ENCODE measurements around the gene MCEE. TPM values are rescaled to one million over a fixed set of nuclear protein-coding genes. Genes with fewer than 3 reads are reported as not detected.
"Not testable (repeated sequence)": the region's sequence is repeated elsewhere in the genome, so short reads cannot be mapped to it uniquely, and the experiment has no call there.

Gene MCEE
- total RNA-seq, 3 donors from 2014 or later: 16.0 to 33.8 (median 27.5) TPM

DNA sequence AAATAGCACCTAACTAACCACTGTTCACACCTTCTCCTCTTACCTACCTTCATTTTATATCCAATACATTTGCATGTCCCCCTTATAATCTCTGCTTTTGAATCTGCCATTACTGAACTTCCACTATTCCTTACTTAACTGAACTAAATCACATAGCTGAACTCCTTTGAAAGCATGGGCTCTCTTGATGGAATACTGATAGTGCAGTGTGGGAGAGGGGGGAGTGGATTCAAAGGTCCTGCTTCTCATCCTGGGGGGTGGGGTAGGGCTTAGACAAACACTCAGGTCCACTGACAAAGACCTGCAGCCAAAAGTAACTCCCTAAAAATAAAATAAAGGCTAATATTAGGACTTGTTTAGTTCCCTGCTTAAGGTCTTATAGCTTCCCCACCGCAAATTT lies 8.6 kb downstream of the MCEE start:
- H3K9me3 ChIP-seq: no peaks in the 10 kb centered on the region
- H3K27me3 ChIP-seq: no peaks in the 10 kb centered on the region
- TF ChIP-seq POLR2A (IDR thresholded peaks at IDR 0.05) (no peak), POLR2AphosphoS5 (IDR thresholded peaks at IDR 0.05) (no peak)
- TF ChIP-seq, protein P1, sequence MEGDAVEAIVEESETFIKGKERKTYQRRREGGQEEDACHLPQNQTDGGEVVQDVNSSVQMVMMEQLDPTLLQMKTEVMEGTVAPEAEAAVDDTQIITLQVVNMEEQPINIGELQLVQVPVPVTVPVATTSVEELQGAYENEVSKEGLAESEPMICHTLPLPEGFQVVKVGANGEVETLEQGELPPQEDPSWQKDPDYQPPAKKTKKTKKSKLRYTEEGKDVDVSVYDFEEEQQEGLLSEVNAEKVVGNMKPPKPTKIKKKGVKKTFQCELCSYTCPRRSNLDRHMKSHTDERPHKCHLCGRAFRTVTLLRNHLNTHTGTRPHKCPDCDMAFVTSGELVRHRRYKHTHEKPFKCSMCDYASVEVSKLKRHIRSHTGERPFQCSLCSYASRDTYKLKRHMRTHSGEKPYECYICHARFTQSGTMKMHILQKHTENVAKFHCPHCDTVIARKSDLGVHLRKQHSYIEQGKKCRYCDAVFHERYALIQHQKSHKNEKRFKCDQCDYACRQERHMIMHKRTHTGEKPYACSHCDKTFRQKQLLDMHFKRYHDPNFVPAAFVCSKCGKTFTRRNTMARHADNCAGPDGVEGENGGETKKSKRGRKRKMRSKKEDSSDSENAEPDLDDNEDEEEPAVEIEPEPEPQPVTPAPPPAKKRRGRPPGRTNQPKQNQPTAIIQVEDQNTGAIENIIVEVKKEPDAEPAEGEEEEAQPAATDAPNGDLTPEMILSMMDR (IDR thresholded peaks at IDR 0.05): no peak
- no peak overlapping the region for H3K27ac ChIP-seq
- intact Hi-C loops (cut with DNase I; ENCODE audit: low total_unique reads): no loop called here
- peaks cover 5% of the 10 kb centered on the region for H3K36me3 ChIP-seq
- no peak for DNase-seq (ENCODE audit: low spot score in 2 of 2)
- H3K4me3 ChIP-seq: no peak overlapping the region
- H3K4me1 ChIP-seq: peaks cover 0 to 3% of the 10 kb centered on the region in 2 donors

DNA sequence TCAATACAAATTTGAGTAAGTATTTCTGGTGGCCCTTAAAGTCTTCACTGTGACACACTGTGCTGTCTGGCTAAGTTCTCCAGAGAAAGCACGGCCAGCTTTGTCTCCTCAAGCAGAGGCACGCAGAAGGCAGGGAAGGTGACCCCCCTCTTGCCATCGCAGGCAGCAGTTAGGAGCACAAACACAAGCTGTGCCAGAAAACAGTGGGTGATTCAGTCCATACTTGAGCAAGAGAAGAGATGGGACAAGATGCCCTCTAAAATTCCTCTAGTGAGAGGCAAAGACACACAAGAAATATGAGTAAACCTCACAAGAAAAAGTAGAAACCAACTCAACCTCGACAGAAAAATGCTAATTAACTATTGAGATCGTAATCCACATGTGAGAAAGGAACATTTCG lies 9.8 kb downstream of the MCEE start:
- H3K27ac ChIP-seq: no peak overlapping the region
- peaks cover 0 to 3% of the 10 kb centered on the region in 2 donors for H3K4me1 ChIP-seq
- no peaks in the 10 kb centered on the region for H3K9me3 ChIP-seq
- TF ChIP-seq POLR2AphosphoS5 (IDR thresholded peaks at IDR 0.05): no peak
- no peak for TF ChIP-seq POLR2A (IDR thresholded peaks at IDR 0.05)
- TF ChIP-seq, protein P1 (IDR thresholded peaks at IDR 0.05): no peak
- DNase-seq (ENCODE audit: low spot score in 2 of 2): no peak
- H3K4me3 ChIP-seq: no peak overlapping the region
- peaks cover 5% of the 10 kb centered on the region for H3K36me3 ChIP-seq
- intact Hi-C loops (cut with DNase I; ENCODE audit: low total_unique reads): no loop called here
- no peaks in the 10 kb centered on the region for H3K27me3 ChIP-seq

DNA sequence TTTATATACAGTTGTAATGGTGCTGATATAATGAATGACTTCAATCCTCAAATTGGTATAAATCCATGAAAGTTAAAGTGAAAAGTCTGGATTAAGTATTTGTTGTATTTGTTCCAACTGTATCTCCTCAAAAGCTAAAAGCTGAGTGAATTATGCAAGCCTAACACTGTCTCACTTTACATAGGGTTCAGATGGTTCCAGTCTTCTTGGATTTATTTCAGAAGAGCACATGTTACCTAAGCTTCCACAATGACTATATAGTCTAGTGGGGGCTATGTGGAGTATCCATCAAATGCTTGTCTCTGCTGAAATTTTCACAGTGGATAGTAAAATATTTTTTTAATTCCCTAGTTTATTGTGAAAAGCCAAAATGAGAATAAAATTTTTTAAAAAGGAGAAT lies 13.0 kb downstream of the MCEE start:
- Histone ChIP-seq H3K27ac (no peak overlapping the region), H3K36me3 (no peaks in the 10 kb centered on the region), H3K4me3 (no peak overlapping the region), H3K27me3 (no peaks in the 10 kb centered on the region), H3K9me3 (no peaks in the 10 kb centered on the region), H3K4me1 (peaks cover 0 to 3% of the 10 kb centered on the region in 2 donors)
- TF ChIP-seq POLR2AphosphoS5 (IDR thresholded peaks at IDR 0.05): no peak
- TF ChIP-seq, protein P1 (IDR thresholded peaks at IDR 0.05): no peak
- TF ChIP-seq POLR2A (IDR thresholded peaks at IDR 0.05): no peak
- DNase-seq (ENCODE audit: low spot score in 2 of 2): no peak
- intact Hi-C loops (cut with DNase I; ENCODE audit: low total_unique reads): no loop called here

DNA sequence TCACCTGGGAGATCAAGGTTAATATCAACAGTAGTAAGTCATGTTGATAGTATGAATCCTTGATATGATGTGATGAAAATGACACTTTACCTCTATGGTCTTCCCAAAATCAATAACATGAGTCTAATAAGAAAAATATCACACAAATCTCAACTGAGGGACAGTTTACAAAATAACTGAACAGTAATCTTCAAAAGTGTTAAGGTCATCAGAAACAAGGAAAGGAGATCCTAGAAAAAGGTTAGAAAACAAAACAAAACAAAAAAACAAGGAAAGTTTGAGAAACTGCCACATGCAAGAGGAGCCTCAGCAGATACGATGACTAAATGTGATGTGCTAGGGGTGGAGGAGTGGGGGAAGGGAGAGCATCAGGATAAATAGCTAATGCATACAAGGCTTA lies 16.2 kb downstream of the MCEE start:
- H3K4me1 ChIP-seq: no peaks in the 10 kb centered on the region
- no peak for DNase-seq (ENCODE audit: low spot score in 2 of 2)
- no peak overlapping the region for H3K4me3 ChIP-seq
- intact Hi-C loops (cut with DNase I; ENCODE audit: low total_unique reads): loop anchor here (5.0 kb wide), 1 partner anchor 728 kb away; no protein-coding TSS in a partner anchor
- TF ChIP-seq POLR2AphosphoS5 (IDR thresholded peaks at IDR 0.05) (no peak), POLR2A (IDR thresholded peaks at IDR 0.05) (no peak)
- TF ChIP-seq, protein P1 (IDR thresholded peaks at IDR 0.05): no peak
- no peaks in the 10 kb centered on the region for H3K27me3 ChIP-seq
- H3K36me3 ChIP-seq: no peaks in the 10 kb centered on the region
- no peak overlapping the region for H3K27ac ChIP-seq
- no peaks in the 10 kb centered on the region for H3K9me3 ChIP-seq

DNA sequence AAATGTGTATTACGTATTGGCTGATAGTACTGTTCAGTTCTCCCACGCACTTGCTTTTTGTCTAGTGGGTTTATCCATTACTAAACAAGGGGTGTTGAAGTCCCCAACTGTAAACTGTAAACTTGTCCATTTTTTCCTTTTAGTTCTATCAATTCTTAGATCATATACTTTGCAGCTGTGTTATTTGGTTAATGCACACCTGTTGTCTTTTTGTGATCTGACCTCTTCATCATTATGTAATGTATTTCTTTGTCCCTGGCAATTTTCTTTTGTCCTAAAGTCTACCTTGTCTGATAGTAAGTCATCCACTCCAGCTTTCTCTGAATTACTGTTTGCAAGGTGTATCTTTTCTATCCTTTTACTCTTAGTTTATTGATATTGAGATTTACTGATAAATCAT lies 21.9 kb downstream of the MCEE start:
- Histone ChIP-seq H3K36me3 (no peaks in the 10 kb centered on the region), H3K4me1 (no peaks in the 10 kb centered on the region), H3K27me3 (no peaks in the 10 kb centered on the region), H3K9me3 (no peaks in the 10 kb centered on the region), H3K4me3 (no peak overlapping the region), H3K27ac (no peak overlapping the region)
- intact Hi-C loops (cut with DNase I; ENCODE audit: low total_unique reads): no loop called here
- TF ChIP-seq, protein P1 (IDR thresholded peaks at IDR 0.05): no peak
- TF ChIP-seq POLR2AphosphoS5 (IDR thresholded peaks at IDR 0.05) (no peak), POLR2A (IDR thresholded peaks at IDR 0.05) (no peak)
- no peak for DNase-seq (ENCODE audit: low spot score in 2 of 2)

DNA sequence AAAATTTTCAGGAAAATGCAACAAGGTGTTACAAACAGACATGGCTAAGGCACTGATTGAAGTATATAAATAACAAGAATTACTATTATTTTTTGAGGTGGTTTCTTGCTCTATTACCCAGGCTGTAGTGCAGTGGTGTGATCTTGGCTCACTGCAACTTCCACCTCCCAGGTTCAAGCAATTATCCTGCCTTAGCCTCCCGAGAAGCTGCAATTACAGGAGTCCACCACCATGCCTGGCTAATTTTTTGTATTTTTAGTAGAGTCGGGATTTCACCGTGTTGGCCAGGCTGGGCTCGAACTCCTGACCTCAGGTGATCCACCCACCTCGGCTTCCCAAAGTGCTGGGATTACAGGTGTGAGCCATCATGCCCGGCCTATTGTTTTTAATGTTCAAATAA lies 23.6 kb downstream of the MCEE start:
- H3K36me3 ChIP-seq; H3K4me3 ChIP-seq; DNase-seq (ENCODE audit: low spot score in 2 of 2); intact Hi-C loops (cut with DNase I; ENCODE audit: low total_unique reads); H3K9me3 ChIP-seq; H3K27ac ChIP-seq; H3K27me3 ChIP-seq; H3K4me1 ChIP-seq: not testable (repeated sequence)
